CD4-positive, alpha-beta T cell treated with Interleukin-10 for 1 hour (primary cell): ENCODE results near the gene GARS1.

Source experiments
- DNase-seq: peaks from one replicate; pipeline ENCODE4 v3.0.0-alpha.2; 2020

Gene GARS1

DNA sequence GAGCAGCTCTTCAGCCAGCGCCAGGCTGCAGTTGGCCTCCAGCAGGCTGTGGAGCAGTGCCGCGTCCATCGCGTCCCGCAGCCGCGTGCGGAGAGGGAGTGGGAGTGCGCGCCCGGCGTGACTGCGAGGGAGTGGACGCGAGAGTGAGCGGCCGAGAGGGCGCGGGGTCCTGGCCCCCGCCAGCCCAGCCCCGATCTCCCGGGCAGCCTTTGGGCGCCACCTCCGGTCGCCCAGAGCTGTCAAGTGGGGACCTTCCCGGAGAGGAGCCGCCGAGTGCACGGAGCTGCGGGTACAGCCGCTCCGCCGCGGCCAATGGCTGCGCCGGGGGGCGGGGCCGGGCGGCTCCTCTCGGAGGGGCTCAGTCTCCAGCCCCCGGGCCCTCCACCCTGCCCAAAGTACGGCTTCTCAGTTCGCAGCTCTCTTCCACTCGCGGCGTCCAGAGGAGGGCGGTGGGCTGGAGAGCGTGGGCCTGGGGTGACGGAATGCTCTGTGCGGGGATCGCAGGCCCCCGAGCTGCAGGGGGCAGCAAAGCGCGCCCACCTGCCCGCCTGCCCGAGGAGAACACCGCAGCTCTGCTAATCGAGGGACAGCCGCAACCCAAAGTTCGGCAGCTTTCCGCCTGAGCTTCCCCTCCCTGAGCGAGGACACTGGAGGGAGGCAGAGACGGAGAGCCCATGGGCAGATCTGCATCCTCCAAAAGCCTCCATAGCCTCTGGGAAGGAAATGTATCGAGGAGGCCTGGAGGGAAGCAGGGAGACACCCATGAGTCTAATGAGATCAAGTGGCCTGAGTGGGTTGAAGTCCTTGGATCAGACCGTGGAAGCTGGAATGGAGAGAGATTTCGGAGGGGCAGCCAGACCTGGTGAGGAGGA lies 87.8 kb downstream of the GARS1 start, which contains the start of gene CRHR2:
CRHR2 (minus strand) TSS at position 245 of the 872 bp plus-strand sequence; CDS start at position 69, 176 bp downstream.
- peak; percentile 30 for DNase-seq

DNA sequence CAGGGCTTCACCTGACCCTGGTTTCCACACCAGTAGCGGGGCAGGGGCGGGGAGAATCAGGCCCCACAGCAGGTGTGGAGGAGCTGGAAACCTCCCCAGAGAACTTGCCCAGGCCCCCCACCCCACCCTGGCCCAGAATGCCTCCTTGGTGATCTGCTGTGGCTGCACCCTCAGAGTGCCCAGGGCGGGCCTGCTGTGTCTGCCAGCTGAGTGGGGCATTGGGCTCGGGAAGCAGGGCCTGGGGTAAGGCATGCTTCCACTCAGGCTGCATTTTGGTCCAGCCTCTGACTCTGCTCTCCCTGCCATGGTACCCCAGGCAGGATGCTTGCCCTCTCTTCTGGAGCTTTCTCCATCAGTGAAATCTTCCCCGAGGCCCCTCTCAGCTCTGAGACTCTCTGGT lies 88.6 kb downstream of the GARS1 start:
- DNase-seq = no peak
